K562 (cell line): ENCODE results near the gene TOR3A. TPM values are rescaled to one million over a fixed set of nuclear protein-coding genes. Genes with fewer than 3 reads are reported as not detected.

Experiments used
- EGR1 ChIP-seq: fragments of 450-650 bp; conservative IDR thresholded peaks from 2 replicates; pipeline ENCODE4 v1.6.1; 2017; ENCODE audit warnings: mild to moderate bottlenecking
- GABPB1 ChIP-seq: sonication (generic); formaldehyde crosslinking; IDR thresholded peaks from 2 replicates; pipeline ENCODE4 v1.8.0; 2022; ENCODE audit warnings: mild to moderate bottlenecking, missing genetic modification reagents
- PYGO2 ChIP-seq: fragments of 450-650 bp; IDR thresholded peaks from 2 replicates; pipeline ENCODE4 v1.6.1; 2016; ENCODE audit warnings: mild to moderate bottlenecking, missing genetic modification characterization, moderate library complexity, missing compliant biosample characterization
- WHSC1 ChIP-seq: IDR thresholded peaks from one replicate; pipeline ENCODE4 v1.6.1; 2012; ENCODE audit warnings: low read length, control low read depth, inconsistent platforms
- ZNF431 ChIP-seq: sonication (generic); formaldehyde crosslinking; IDR thresholded peaks from 2 replicates; pipeline ENCODE4 v1.8.0; 2022; ENCODE audit warnings: mild to moderate bottlenecking, missing genetic modification reagents
- ZNF780A ChIP-seq: fragments of 250-450 bp; sonication (Bioruptor Pico); IDR thresholded peaks from 2 replicates; pipeline ENCODE4 v1.5.0; 2021; ENCODE audit warnings: mild to moderate bottlenecking
- polyA plus RNA-seq, 8 experiments: library from polyadenylated mRNA; depleted of rRNA in 4 of 8; stranded (reverse) in 5 of 8; unstranded in 3 of 8; fragments of >200 nt; fragmentation: Nextera tagmentation in 2 of 8; fragmentation: Illumina TruSeq in 1 of 8; extraction: Ambion mirVana in 2 of 8; extraction: Trizol in 1 of 8; gene quantifications; 2 replicates each; pipeline versions ENCODE4 v1.2.1 to v1.2.3, GENCODE V29; 2011 to 2014; ENCODE audit warnings: inconsistent platforms in 1 of 8, missing spikeins in 1 of 8
- total RNA-seq, 7 experiments: library from RNA; depleted of rRNA in 6 of 7; stranded (reverse); fragments of >200 nt in 6 of 7; fragmentation: Illumina TruSeq in 2 of 7; extraction: Trizol in 2 of 7; gene quantifications; 2 replicates each; pipeline versions ENCODE4 v1.2.1 to v1.2.3, GENCODE V29; 2011 to 2021; ENCODE audit warnings: low replicate concordance in 1 of 7
- TF ChIP-seq, protein P1 (sequence below): fragments of 250-450 bp; sonication (Bioruptor Pico); IDR thresholded peaks from 2 replicates; pipeline ENCODE4 v1.8.0; 2021; ENCODE audit warnings: moderate library complexity, mild to moderate bottlenecking, inconsistent platforms
- TF ChIP-seq, protein P2 (sequence below): fragments of 450-650 bp; IDR thresholded peaks from 2 replicates; pipeline ENCODE4 v1.6.1; 2014; ENCODE audit warnings: low read depth, mild to moderate bottlenecking, moderate library complexity, borderline replicate concordance

Gene TOR3A
- total and polyA plus RNA-seq, 9 of the 15 experiments (the other 6 are each of a cell fraction or from before 2014, with no cell fraction given) = 7.9 to 94.5 (median 39.7) TPM

GRCh38 chr1:179079113-179079761, 2.6 kb upstream of the TOR3A start (continued):
- TF ChIP-seq, protein P1, sequence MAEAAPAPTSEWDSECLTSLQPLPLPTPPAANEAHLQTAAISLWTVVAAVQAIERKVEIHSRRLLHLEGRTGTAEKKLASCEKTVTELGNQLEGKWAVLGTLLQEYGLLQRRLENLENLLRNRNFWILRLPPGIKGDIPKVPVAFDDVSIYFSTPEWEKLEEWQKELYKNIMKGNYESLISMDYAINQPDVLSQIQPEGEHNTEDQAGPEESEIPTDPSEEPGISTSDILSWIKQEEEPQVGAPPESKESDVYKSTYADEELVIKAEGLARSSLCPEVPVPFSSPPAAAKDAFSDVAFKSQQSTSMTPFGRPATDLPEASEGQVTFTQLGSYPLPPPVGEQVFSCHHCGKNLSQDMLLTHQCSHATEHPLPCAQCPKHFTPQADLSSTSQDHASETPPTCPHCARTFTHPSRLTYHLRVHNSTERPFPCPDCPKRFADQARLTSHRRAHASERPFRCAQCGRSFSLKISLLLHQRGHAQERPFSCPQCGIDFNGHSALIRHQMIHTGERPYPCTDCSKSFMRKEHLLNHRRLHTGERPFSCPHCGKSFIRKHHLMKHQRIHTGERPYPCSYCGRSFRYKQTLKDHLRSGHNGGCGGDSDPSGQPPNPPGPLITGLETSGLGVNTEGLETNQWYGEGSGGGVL = no peak
- TF ChIP-seq PYGO2 (tag) (no peak), ZNF780A (no peak), WHSC1 (no peak), ZNF431 (CRISPR knock-in tag) (no peak), EGR1 (0 out of 2 replicates have a peak, but pooled peaks have one; percentile 33), GABPB1 (CRISPR knock-in tag) (no peak)
- TF ChIP-seq, protein P2, sequence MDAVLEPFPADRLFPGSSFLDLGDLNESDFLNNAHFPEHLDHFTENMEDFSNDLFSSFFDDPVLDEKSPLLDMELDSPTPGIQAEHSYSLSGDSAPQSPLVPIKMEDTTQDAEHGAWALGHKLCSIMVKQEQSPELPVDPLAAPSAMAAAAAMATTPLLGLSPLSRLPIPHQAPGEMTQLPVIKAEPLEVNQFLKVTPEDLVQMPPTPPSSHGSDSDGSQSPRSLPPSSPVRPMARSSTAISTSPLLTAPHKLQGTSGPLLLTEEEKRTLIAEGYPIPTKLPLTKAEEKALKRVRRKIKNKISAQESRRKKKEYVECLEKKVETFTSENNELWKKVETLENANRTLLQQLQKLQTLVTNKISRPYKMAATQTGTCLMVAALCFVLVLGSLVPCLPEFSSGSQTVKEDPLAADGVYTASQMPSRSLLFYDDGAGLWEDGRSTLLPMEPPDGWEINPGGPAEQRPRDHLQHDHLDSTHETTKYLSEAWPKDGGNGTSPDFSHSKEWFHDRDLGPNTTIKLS = no peak
